Upper lobe of left lung (tissue), 4 donors: ENCODE measurements around the gene POSTN.

Experiments
- POLR2AphosphoS5 ChIP-seq, 2 donors: sonication (generic); formaldehyde crosslinking; IDR thresholded peaks; one replicate each; pipeline ENCODE4 v1.5.1; 2017; ENCODE audit warnings: antibody characterized with exemption in 2 of 2
- TF ChIP-seq, protein P1 (sequence below), 6 experiments: fragments of 450-650 bp in 4 of 6; fragments of 200-600 bp in 2 of 6; sonication (generic) in 2 of 6; IDR thresholded peaks; one replicate each; pipeline ENCODE4 v1.5.1; 2016 to 2019; ENCODE audit warnings: antibody characterized with exemption in 6 of 6

DNA sequence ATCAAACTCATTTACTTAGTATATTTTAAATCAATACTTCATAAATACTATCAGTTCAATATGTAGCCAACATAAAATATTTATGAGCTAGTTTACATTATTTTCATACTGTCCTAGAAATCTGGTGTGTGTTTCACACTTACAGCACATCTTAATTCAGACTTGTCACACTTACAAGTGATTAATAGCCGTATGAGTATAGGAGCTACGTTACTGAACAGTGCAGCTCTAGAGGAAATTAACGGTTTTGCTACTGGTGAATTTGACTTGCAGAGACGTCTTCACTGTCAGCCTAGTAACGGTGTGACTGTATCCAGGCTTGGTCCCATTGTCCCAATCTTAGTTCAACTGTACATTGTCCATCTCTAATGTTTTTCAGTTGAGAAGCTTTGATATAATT, 33.7 kb upstream of the POSTN start:
- TF ChIP-seq, protein P1, sequence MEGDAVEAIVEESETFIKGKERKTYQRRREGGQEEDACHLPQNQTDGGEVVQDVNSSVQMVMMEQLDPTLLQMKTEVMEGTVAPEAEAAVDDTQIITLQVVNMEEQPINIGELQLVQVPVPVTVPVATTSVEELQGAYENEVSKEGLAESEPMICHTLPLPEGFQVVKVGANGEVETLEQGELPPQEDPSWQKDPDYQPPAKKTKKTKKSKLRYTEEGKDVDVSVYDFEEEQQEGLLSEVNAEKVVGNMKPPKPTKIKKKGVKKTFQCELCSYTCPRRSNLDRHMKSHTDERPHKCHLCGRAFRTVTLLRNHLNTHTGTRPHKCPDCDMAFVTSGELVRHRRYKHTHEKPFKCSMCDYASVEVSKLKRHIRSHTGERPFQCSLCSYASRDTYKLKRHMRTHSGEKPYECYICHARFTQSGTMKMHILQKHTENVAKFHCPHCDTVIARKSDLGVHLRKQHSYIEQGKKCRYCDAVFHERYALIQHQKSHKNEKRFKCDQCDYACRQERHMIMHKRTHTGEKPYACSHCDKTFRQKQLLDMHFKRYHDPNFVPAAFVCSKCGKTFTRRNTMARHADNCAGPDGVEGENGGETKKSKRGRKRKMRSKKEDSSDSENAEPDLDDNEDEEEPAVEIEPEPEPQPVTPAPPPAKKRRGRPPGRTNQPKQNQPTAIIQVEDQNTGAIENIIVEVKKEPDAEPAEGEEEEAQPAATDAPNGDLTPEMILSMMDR (IDR thresholded peaks at IDR 0.05) = no peak
- no peak for TF ChIP-seq POLR2AphosphoS5 (IDR thresholded peaks at IDR 0.05)
